HG02840 (cell line): ENCODE data around the gene RAB23.

ENCODE experiments used
- ATAC-seq: cut with Tn5 transposase; IDR thresholded peaks from one replicate; pipeline ENCODE4 v1.9.1; 2021; ENCODE audit warnings: mild to moderate bottlenecking, moderate library complexity, moderate number of reproducible peaks; ENCODE audit not compliant: unreplicated experiment, low FRiP score

The RAB23 gene

DNA sequence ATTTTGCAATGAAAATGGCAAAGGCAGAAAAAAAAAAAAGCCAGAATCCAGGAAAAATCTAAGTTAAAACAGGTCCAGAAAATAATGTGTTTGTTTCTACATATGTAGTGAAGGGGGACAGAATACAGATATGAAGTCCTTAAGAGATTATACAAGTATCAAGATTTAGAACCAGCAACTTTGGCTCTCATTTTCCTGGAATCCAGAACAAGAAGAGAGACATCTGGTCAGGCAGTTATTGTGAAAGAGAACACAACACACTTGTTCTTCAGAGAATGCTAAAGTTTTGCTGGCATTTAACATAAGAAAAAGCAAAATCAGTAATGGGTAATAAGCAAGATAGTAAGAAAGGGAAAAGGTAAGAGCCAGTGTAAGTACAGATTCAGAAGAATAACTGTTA lies 28.9 kb downstream of the RAB23 start:
- ATAC-seq: no peak

DNA sequence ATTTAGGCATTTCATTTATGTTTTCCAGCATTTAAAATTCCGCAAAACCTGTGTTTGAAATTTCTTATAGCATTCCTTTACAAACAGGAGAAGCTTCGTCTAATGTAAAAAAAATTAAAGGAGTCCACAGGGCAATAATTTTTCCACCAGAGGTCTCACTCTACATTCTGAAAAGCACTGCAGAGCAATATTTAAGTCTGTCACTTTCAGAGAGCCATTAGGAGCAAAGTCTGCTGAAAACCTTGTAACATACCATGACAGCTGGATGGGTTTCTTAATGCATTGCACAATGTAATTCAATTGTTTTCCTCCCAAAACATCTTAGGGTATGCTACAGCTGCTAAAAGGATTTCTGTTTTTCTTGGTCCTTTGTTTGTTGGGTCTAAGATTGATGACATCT lies 32.0 kb downstream of the RAB23 start:
- no peak for ATAC-seq

DNA sequence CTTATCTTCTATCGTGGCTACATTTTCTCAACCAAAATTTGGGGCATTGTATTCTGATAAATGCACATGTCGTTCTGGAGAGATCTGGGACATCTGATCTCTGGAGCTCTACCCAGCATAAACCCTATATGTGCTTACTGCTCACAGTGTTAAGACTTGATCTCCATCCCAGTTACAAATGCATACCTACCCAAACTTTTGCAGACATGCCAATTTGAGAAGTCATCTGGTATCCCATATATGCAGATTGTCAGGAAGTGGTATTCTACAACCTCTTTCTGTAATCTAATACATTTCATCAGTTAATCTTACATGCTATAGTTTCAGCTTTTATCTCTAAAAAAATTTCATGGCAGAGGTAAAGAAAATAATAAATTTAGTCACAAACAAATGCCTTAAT lies 38.8 kb downstream of the RAB23 start:
- no peak for ATAC-seq

DNA sequence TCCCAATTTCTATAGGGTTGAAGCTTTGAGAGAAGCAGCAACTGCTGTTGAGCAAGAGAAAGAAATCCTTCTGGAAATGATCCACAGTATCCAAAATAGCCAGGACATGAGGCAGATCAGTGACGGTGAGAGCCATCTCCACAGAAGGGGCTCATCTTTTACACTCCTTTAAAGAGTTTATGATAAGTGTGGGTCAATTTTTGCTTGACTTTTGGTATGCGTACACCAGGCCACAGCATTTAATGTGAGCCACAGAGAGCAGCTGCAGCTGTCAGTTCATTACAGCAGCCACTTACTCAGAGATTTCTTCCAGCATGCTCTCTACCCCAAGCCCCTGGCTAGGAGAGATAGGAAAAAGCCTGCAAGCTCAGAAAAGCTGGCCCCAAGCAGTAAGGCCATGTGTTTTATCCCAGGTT lies 40.1 kb downstream of the RAB23 start:
- ATAC-seq: no peak

DNA sequence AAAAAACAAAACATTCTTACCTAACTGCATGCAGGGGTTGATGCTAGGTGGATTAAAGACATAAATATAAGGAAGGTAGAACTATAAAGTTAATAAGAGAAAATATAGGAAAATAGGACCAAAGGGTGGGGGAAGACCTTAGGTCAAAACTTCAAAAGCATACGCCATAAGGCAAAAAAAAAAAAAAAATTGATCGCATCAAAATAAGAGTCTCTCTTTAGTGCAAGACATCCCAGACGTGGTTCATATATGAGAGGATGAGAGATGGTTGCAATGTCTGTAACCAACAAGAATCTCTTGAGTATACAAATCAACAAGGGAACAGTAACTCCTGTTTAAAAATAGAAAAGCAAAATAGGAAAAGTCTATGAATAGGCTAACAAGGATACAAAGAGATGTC lies 41.5 kb downstream of the RAB23 start:
- ATAC-seq: no peak

DNA sequence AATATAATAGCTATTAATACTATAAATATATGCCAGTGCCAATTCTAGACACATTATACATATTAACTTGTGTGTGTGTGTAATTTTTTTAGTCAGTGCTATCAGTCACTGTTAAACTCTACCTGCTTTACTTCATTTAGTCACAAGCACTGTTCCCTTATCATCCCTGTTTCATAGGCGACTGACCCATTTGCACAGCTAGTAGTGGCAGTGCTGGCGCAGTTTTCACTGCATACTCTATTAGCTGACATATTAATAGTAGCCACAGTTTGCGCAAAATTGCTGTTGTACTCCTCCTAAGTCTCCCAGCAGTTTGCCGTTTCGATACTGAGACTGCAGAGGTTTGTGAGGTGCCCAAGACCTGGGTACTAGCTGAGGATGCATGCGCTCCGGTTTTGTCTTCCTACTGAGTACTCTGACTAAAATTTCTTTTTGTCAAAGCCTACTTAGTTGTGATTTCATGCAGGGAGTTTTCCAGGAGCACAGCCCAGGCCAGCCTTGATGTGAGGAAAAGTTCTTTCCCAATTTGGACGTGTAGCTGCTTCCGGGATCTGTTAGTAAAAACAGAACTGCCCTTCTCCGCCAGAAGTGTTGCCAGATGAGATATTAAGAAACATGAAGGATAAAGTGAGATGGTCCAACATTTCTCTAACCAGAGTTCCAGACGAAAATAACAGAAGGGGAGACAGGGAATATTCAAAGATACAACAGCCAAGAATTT lies 44.4 kb downstream of the RAB23 start:
- no peak for ATAC-seq

DNA sequence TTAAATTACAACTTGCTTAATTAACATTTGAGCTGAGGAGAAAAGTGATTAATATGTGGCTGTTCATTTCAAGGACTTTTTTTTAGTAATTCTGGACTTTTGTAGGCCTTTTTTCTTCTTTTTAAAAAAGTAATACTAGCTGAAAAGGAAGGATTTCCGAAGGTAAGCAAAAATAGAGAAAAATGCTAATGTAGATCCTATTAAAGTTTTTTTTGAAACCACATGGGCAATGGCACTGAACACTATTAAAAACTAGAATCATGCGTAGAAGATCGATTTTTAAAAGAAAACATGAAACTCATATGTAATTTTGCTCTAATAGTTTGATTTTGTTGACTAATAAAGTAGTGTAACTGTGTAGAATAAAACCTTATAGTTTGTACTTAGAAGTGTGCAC lies 47.6 kb downstream of the RAB23 start:
- ATAC-seq: no peak

DNA sequence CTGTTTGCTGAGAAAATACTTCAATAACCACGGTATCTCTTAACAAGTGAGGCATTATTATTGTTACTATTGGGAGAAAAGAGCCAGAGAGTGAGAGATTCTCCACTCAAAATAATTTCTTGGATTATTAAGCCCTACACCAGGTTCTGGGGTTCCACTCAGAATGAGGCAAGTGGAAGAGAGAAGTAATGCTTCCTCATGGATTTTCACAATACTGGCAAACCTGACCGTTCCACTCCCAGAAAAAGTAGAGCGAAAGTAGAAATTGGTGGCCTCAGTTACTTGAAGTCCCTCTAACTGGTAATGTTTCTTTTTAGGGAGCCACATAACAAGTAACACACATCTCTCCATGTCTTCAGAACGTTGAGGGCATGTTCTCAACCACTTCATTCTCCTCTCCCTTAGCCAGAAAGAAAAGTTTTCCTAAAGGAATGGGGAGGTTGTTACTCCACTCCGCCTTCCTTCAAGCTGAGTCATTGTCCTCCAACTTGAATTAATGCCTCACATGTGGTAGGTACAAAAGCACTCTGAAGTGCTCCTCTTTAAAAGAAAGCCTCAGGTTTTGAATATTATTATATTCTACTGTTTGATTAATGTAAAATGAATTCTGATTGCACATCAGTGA lies 48.1 kb downstream of the RAB23 start:
- no peak for ATAC-seq

DNA sequence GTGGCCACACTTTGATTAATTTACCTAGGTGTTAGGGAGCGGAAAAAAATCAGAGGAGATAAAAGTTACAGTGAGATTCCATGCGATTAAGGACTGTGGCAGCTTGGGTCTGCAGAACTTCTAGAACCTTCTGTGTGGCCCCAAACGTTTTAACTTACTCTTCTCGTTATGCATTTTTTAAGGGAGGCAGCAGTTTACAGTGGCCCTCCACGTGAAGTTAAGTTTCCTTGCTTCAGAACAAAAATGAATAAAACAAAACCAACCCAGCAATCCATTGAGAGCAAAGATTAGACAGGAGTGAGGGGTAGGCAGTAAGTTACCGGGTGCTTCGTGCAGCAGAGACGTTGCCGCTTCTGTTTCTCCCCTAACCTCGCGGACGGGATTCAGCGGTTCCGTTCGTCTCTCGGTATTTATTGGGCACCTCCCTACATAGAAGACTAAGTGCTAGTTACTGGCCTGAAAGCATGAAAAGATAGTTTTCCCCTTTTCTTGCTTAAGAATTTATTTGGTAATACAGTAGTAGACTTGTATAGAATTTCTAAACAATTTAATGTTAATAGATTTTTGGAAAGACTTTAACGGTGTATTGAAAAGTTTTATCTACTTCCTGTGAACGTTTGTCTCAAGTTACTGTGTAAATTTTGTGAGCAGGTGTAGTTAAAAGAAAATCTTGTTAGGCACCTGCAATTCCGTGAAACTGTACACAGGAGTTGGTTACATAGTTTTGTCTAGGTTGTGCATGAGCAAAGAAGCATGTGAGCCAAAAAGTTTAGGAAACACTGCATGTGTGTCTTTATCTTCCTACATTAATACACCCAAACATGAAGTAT lies 48.8 kb downstream of the RAB23 start:
- ATAC-seq: no peak

DNA sequence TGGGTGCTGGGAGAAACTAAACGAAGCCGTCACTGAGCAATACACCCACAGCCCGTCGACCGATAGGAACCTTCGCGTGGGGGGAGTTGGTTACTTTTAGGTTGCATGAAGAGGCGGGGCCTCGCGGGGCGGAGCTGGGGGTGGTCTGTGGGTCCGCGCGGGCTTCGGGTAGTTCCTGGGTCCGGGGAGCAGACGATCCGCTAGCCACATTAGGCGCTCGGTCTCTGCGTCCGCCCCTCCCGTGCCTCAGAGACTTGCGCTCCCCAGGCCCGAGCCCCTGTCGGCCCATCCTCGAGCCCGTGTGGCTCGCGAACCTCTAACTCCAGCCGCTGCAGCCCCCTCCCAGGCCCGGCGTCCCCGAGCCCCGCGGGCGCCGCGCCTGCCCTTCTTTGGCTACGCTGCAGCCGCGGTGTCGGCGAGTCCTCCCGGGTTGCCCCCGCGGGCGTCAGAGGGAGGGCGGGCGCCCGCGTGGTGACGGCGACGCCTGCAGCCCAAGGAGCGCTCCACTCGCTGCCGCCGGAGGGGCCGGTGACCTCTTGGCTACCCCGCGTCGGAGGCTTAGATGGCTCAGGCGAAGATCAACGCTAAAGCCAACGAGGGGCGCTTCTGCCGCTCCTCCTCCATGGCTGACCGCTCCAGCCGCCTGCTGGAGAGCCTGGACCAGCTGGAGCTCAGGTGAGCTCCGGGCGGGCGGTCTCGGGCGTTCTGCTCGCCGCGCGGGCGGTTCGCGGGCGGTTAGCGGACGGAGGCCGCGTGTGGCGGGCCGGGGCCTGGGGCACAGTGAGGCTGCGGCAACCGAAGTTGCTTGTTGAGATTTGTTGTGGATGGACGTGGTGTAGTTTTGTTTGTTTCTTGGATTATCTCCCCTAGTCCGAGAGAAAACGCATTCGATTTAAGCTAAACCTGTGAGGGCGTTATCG lies 49.7 kb downstream of the RAB23 start, which contains the start of gene BAG2:
BAG2 (plus strand) TSS at position 191 of the 920 bp plus-strand sequence; CDS start at position 563, 372 bp downstream.
- peak; percentile 90 for ATAC-seq

DNA sequence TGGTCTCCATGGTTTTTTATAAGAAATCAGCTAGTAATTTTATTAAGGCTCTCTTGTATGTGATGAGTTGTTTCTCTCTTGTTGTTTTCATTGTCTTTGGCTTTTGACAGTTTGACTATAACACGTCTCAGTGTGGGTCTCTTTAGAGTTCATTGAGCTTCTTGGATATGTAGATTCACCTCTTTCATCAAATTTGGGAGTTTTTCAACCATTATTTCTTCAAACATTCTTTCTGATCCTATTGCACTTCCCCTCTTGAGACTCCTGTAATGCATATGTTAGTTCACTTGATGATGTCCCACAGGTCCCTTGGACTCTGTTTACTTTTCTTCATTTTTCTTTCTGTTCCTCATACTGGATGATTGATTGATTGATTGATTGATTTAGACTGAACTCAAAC lies 57.0 kb downstream of the RAB23 start:
- ATAC-seq: no peak

DNA sequence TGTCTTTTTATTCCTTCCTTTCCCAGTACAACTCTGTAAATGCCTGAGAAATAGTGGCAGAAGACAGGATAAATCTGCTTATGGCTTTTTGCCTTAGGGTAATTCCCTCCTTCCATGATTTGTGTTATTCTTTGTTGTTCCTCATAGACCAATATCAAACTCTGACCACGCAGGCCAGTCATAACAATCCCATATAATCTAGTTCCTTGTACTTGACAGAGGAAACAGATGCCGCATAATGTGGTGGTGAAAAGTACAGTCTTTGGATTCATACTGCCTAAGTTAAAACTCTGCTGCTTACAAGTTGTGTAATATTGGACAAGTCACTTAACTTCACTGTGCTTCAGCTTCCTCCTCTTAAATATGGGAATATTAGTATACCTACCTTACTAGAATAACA lies 58.2 kb downstream of the RAB23 start:
- ATAC-seq: no peak

DNA sequence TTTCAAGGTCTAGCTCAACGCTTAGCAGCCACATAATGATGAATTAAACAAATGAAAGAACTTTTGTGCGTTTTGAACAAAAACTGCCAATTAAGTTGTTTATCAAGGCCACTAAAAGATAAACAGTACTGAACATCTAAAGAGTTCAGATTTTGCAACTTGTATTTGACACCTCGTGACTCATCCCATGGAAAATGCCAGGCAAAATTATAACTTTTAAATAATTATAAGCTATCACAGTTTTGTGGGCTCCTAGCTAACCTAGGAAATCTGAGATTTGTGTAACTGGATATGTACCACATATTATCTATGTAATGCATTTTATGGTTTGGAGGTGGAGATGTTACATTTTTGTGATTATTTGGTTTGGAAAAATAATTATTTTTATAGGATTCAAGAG lies 59.6 kb downstream of the RAB23 start:
- ATAC-seq: no peak

DNA sequence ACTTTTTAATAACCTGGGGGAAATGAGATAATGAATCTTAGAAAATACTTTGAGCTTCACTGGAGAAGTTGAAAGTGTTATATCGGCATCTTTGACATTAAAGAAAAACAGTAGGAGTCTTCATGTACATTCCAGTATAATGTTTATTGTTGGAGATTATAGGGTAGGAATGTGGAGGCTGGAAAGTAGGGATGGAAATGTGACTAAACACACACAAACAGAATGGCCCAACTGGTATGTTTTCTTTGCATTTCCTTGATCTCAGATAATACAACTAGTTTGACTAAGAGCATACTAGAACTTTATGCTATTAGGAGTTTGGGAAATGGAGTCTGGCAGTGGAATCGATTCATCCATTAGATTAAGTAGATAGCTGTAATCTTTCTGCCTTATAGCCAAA lies 60.1 kb downstream of the RAB23 start:
- ATAC-seq: no peak

DNA sequence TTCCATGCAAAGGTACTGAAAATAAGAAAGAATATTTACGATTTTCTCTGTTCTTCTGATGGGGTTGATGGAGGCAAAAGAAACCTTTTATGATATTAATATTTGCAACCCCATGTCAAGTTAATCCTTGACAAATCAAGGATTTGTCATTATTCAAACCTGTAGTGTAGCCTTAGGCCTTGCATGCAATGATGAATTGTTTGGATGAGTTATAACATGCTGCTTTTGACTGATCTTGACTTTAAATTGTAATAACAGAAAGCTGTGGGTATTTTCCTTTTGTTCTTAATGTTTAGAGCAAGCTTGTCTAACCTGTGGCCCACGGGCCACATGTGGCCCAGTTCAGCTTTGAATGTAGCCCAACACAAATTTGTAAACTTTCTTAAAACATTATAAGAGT lies 63.0 kb downstream of the RAB23 start:
- ATAC-seq: no peak

DNA sequence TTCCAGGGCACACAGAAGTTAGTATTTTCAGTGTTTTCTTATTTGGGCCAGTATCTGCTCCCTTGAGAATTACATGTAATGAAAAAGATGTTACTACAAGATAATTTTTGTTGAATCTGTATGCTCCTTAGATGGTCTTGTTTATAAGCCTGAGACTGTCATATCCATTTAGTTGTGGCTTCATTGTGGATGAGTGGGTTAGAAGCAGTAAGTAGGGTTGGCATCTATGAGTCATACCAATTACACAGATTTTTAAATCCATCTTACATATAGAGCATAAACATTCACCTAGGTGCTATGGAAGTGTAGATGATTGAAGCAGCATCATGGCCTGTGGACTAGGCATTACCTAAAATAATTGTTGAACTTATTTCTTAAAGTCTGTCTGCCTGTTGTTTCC lies 63.4 kb downstream of the RAB23 start:
- no peak for ATAC-seq

DNA sequence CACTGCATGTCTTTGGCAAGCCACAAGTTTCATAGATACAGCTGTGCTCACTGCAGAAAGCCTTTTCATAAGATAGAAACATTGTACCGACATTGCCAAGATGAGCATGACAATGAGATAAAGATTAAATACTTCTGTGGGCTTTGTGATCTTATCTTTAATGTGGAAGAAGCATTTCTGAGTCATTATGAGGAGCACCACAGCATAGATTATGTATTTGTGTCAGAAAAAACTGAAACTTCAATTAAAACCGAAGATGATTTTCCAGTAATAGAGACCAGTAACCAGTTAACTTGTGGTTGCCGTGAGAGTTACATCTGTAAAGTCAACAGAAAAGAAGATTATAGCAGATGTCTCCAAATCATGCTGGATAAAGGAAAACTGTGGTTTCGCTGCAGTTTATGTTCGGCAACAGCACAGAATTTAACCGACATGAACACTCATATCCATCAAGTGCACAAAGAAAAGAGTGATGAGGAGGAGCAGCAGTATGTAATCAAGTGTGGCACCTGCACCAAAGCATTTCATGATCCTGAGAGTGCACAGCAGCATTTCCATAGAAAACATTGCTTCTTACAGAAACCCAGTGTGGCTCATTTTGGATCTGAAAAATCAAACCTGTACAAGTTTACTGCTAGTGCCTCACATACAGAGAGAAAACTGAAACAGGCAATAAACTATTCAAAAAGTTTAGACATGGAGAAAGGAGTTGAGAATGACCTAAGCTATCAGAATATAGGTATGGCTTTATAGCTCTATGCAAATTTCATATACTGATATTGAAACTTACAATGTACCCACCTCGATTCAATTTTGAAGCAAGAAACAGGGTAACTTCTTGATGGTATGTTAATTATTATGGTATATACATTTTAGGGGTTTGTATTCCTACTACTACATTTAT lies 73.9 kb downstream of the RAB23 start:
- no peak for ATAC-seq

DNA sequence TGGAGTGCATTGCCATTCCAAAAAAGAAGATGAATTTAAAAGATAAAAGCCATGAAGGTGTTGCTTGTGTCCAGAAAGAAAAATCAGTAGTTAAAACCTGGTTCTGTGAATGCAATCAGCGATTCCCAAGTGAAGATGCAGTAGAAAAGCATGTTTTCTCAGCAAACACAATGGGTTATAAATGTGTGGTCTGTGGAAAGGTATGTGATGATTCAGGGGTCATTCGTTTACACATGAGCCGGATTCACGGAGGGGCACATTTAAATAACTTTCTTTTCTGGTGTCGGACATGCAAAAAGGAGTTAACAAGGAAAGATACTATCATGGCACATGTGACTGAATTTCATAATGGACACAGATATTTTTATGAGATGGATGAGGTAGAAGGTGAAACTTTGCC lies 74.7 kb downstream of the RAB23 start:
- ATAC-seq: no peak

DNA sequence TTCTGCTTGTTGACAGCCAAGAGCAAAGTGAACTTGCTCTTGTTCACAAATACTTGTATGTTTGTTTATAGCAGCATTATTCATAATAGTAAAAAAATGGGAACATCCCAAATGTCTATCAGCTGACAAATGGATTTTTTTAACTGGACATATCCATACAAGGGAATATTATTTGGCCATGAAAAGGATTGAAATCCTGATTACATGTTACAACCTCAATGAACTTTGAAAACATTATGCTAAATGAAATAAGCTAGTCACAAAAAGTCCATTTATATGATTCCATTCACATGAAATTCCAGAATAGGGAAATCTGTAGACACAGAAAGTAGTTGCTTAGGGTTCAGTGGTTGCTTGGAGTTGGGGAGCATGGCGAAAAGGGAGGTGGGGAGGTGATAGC lies 78.4 kb downstream of the RAB23 start:
- ATAC-seq: no peak

DNA sequence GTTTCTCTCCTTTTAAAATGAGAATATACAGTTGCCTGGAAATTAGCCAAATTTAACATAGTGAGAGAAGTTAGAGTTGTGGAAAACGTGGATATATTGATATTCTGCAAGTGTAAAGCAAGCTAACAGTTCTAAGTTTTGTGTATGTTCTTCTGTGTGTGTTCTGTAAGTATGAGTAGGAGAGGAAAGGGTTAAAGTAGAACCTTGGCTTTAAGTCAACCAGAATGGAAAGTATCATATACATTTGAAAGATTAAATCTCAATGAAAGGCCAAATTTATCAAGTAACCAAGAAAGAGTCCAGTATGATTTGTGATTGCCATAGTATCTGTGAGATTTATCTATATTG lies 80.0 kb downstream of the RAB23 start:
- ATAC-seq: no peak
